Measurements from ENCODE around the gene SCN10A. TPM values are rescaled to one million over a fixed set of nuclear protein-coding genes. Genes with fewer than 3 reads are reported as not detected.

SCN10A gene
- total and polyA plus RNA-seq, 9 of the 15 experiments (the other 6 are each of a cell fraction or from before 2014, with no cell fraction given): not detected

- TF ChIP-seq KLF10 (CRISPR knock-in tag; IDR thresholded peaks at IDR 0.05) (no peak), STAT5A (IDR thresholded peaks at IDR 0.05; ENCODE audit: borderline replicate concordance, low read length) (no peak), GATA2 (CRISPR knock-in tag; IDR thresholded peaks at IDR 0.05) (no peak), ZFX (CRISPR knock-in tag; IDR thresholded peaks at IDR 0.05) (no peak), CBX3 (IDR thresholded peaks at IDR 0.05; ENCODE audit: borderline replicate concordance in 1 of 2, low read length in 2 of 2) (no peak), MGA (IDR thresholded peaks at IDR 0.05) (peak; percentile 85), GABPA (tag; conservative IDR thresholded peaks at IDR 0.05; ENCODE audit: low read depth) (no peak), CBX2 (IDR thresholded peaks at IDR 0.05; ENCODE audit: insufficient read depth, low read length, poor library complexity, severe bottlenecking) (no peak), SUPT5H (IDR thresholded peaks at IDR 0.05) (no peak; the same call in 1 of the 2 replicates), SAP30 (IDR thresholded peaks at IDR 0.05; ENCODE audit: borderline replicate concordance, insufficient read depth, low read depth, low read length, poor library complexity, severe bottlenecking) (no peak)
- TF ChIP-seq, protein P1, sequence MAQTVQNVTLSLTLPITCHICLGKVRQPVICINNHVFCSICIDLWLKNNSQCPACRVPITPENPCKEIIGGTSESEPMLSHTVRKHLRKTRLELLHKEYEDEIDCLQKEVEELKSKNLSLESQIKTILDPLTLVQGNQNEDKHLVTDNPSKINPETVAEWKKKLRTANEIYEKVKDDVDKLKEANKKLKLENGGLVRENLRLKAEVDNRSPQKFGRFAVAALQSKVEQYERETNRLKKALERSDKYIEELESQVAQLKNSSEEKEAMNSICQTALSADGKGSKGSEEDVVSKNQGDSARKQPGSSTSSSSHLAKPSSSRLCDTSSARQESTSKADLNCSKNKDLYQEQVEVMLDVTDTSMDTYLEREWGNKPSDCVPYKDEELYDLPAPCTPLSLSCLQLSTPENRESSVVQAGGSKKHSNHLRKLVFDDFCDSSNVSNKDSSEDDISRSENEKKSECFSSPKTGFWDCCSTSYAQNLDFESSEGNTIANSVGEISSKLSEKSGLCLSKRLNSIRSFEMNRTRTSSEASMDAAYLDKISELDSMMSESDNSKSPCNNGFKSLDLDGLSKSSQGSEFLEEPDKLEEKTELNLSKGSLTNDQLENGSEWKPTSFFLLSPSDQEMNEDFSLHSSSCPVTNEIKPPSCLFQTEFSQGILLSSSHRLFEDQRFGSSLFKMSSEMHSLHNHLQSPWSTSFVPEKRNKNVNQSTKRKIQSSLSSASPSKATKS (CRISPR knock-in tag; IDR thresholded peaks at IDR 0.05): no peak
- TF ChIP-seq, protein P2, sequence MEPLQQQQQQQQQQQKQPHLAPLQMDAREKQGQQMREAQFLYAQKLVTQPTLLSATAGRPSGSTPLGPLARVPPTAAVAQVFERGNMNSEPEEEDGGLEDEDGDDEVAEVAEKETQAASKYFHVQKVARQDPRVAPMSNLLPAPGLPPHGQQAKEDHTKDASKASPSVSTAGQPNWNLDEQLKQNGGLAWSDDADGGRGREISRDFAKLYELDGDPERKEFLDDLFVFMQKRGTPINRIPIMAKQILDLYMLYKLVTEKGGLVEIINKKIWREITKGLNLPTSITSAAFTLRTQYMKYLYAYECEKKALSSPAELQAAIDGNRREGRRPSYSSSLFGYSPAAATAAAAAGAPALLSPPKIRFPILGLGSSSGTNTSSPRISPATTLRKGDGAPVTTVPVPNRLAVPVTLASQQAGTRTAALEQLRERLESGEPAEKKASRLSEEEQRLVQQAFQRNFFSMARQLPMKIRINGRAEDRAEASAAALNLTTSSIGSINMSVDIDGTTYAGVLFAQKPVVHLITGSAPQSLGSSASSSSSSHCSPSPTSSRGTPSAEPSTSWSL (CRISPR knock-in tag; IDR thresholded peaks at IDR 0.05; ENCODE audit: borderline replicate concordance): no peak
These were observed 166.3 kb downstream of the SCN10A start, which contains the start of gene SCN5A (continued) for GRCh38 chr3:38649500-38650247.
